NCI-H1694 treated with DMSO at 0.1 percent for 48 hours (cell line): ENCODE results near the gene CORIN.

Experiments used
- DNase-seq: peaks from one replicate; lab custom pipeline; 2025; lab: John Stamatoyannopoulos, UW

The CORIN gene

GRCh38 chr4:47831026-47831679, 6.7 kb downstream of the CORIN start:
- no peak for DNase-seq

- DNase-seq: no peak
Measured at GRCh38 chr4:47830265-47831025, 7.4 kb downstream of the CORIN start.

GRCh38 chr4:47829438-47829837, 8.4 kb downstream of the CORIN start:
- no peak for DNase-seq

GRCh38 chr4:47827343-47828047, 10.4 kb downstream of the CORIN start:
- DNase-seq: no peak

- no peak for DNase-seq
Measured at GRCh38 chr4:47824840-47825239, 13.0 kb downstream of the CORIN start.

- DNase-seq: no peak
Measured at GRCh38 chr4:47819178-47819577, 18.7 kb downstream of the CORIN start.

GRCh38 chr4:47817275-47817674, 20.6 kb downstream of the CORIN start:
- no peak for DNase-seq

GRCh38 chr4:47816748-47817147, 21.1 kb downstream of the CORIN start:
- no peak for DNase-seq

GRCh38 chr4:47814618-47815295, 23.1 kb downstream of the CORIN start:
- no peak for DNase-seq

- no peak for DNase-seq
Measured at GRCh38 chr4:47809654-47810203, 28.1 kb downstream of the CORIN start.

- no peak for DNase-seq
Measured at GRCh38 chr4:47804598-47804997, 33.3 kb downstream of the CORIN start.

GRCh38 chr4:47801481-47802002, 36.3 kb downstream of the CORIN start:
- no peak for DNase-seq

GRCh38 chr4:47798165-47798564, 39.7 kb downstream of the CORIN start:
- DNase-seq: no peak

- no peak for DNase-seq
Measured at GRCh38 chr4:47791965-47792364, 45.9 kb downstream of the CORIN start.

- no peak for DNase-seq
Measured at GRCh38 chr4:47790105-47790504, 47.8 kb downstream of the CORIN start.

- DNase-seq: no peak
Measured at GRCh38 chr4:47788126-47788525, 49.7 kb downstream of the CORIN start.

- no peak for DNase-seq
Measured at GRCh38 chr4:47786958-47787370, 50.9 kb downstream of the CORIN start.

- DNase-seq: no peak
Measured at GRCh38 chr4:47785153-47785552, 52.7 kb downstream of the CORIN start.

- DNase-seq: no peak
Measured at GRCh38 chr4:47784222-47784621, 53.6 kb downstream of the CORIN start.

- DNase-seq: no peak
Measured at GRCh38 chr4:47776353-47776752, 61.5 kb downstream of the CORIN start.

GRCh38 chr4:47774079-47774478, 63.8 kb downstream of the CORIN start:
- no peak for DNase-seq

GRCh38 chr4:47771020-47771419, 66.8 kb downstream of the CORIN start:
- no peak for DNase-seq
